ENCODE results near the gene RIOK3. TPM values are rescaled to one million over a fixed set of nuclear protein-coding genes. Genes with fewer than 3 reads are reported as not detected.
A peak's percentile ranks its signal among the peaks of the same experiment; 100 is the strongest.
"Not testable (repeated sequence)": the region's sequence is repeated elsewhere in the genome, so short reads cannot be mapped to it uniquely, and the experiment has no call there.

The RIOK3 gene
- polyA plus RNA-seq, 2 of the 4 experiments (the other 2 are of a cell fraction), result 25.3 to 43.3 TPM

- peak overlapping the region; percentile 42; the same call in 1 of the 3 replicates for H3K4me2 ChIP-seq
Observed at GRCh38 chr18:23487738-23488570, 34.9 kb downstream of the RIOK3 start.

GRCh38 chr18:23489586-23489985 is 36.5 kb downstream of the RIOK3 start:
- POLR2A ChIA-PET, ATAC-seq: not testable (repeated sequence)
- WGBS (ENCODE audit: missing lambda C conversion rate), result 89% methylated on average over 5 of the region's 5 CpGs

More at GRCh38 chr18:23487738-23488570, 34.9 kb downstream of the RIOK3 start:
- 65% methylated on average over 12 of the region's 14 CpGs for WGBS (ENCODE audit: missing lambda C conversion rate)
- DNase-seq (ENCODE audit: low read depth in 1 of 2, low spot score in 1 of 2), result no peak
- no peak for FAIRE-seq
- H3K9me3 ChIP-seq, result no peaks in the 10 kb centered on the region
- H3K27ac ChIP-seq, result no peak overlapping the region
- ATAC-seq, result peak; percentile 58 to 64; a peak in 2 of 6 replicates
- no peaks in the 10 kb centered on the region; the same call in 2 of the 3 replicates for H3K4me1 ChIP-seq
- ChIA-PET POLR2A (no interaction called here), CTCF (interaction anchor here (1.2 to 2.1 kb wide), 3 partner anchors 11 to 17 kb away, joined by 3 to 15 read pairs (median 4); no protein-coding TSS in a partner anchor)
- TF ChIP-seq HOXA7 (CRISPR knock-in tag; IDR thresholded peaks at IDR 0.05) (no peak), ESRRA (IDR thresholded peaks at IDR 0.05; ENCODE audit: borderline replicate concordance, low read length) (no peak)
- no peak overlapping the region for H3K4me3 ChIP-seq

GRCh38 chr18:23493654-23494053 is 40.6 kb downstream of the RIOK3 start:
- FAIRE-seq, result no peak
- ChIA-PET POLR2A (no interaction called here), CTCF (no interaction called here)

More at GRCh38 chr18:23489586-23489985, 36.5 kb downstream of the RIOK3 start:
- H3K27ac ChIP-seq; H3K9me3 ChIP-seq; CTCF ChIA-PET; DNase-seq (ENCODE audit: low read depth in 1 of 2, low spot score in 1 of 2); FAIRE-seq; H3K4me3 ChIP-seq; H3K4me2 ChIP-seq; H3K4me1 ChIP-seq: not testable (repeated sequence)

GRCh38 chr18:23494992-23495391 is 41.9 kb downstream of the RIOK3 start:
- 0 out of 3 replicates have a peak, but pooled peaks cover 3% of the 10 kb centered on the region for H3K4me1 ChIP-seq
- DNase-seq (ENCODE audit: low read depth in 1 of 2, low spot score in 1 of 2) (no peak), ATAC-seq (no peak), FAIRE-seq (no peak)
- H3K9me3 ChIP-seq, result no peaks in the 10 kb centered on the region
- WGBS (ENCODE audit: missing lambda C conversion rate), result 68% methylated on average over 1 of the region's 1 CpG
- ChIA-PET POLR2A (no interaction called here), CTCF (no interaction called here)
- no peak overlapping the region for H3K4me3 ChIP-seq
- H3K4me2 ChIP-seq, result no peak overlapping the region
- H3K27ac ChIP-seq, result no peak overlapping the region
- no peak for TF ChIP-seq HDAC2 (IDR thresholded peaks at IDR 0.05)
- no peak for TF ChIP-seq RNF2 (IDR thresholded peaks at IDR 0.05; ENCODE audit: borderline replicate concordance, low read depth)
- no peak for TF ChIP-seq RCOR1 (IDR thresholded peaks at IDR 0.05; ENCODE audit: low read depth, low read length)
- no peak for TF ChIP-seq FOSL2 (IDR thresholded peaks at IDR 0.05)
- no peak for TF ChIP-seq FOSL2 (CRISPR knock-in tag; IDR thresholded peaks at IDR 0.05)
- no peak for TF ChIP-seq POLR2A (IDR thresholded peaks at IDR 0.05; ENCODE audit: low read length)
- no peak for TF ChIP-seq HOXB13 (CRISPR knock-in tag; IDR thresholded peaks at IDR 0.05; ENCODE audit: low read depth)
- no peak for TF ChIP-seq BHLHE40 (IDR thresholded peaks at IDR 0.05; ENCODE audit: low read depth, low read length)
- TF ChIP-seq USF2 (IDR thresholded peaks at IDR 0.05), result no peak
- no peak for TF ChIP-seq ZFP36 (IDR thresholded peaks at IDR 0.05; ENCODE audit: borderline replicate concordance, partially characterized antibody)
- no peak for TF ChIP-seq BCL3 (IDR thresholded peaks at IDR 0.05)
- TF ChIP-seq HOXA7 (CRISPR knock-in tag; IDR thresholded peaks at IDR 0.05), result no peak
- no peak for TF ChIP-seq ZSCAN20 (CRISPR knock-in tag; IDR thresholded peaks at IDR 0.05)
- TF ChIP-seq FOXS1 (CRISPR knock-in tag; IDR thresholded peaks at IDR 0.05), result no peak
- TF ChIP-seq MAZ (IDR thresholded peaks at IDR 0.05; ENCODE audit: borderline replicate concordance, low read depth, low read length), result no peak
- no peak for TF ChIP-seq CEBPB (IDR thresholded peaks at IDR 0.05)

More at GRCh38 chr18:23493654-23494053, 40.6 kb downstream of the RIOK3 start:
- Histone ChIP-seq H3K4me2 (no peak overlapping the region), H3K4me3 (no peak overlapping the region), H3K4me1 (0 out of 3 replicates have a peak, but pooled peaks cover 3% of the 10 kb centered on the region), H3K27ac (no peak overlapping the region), H3K9me3 (no peaks in the 10 kb centered on the region)
- DNase-seq (ENCODE audit: low read depth in 1 of 2, low spot score in 1 of 2) (no peak), ATAC-seq (no peak)
- 53% methylated on average over 1 of the region's 1 CpG for WGBS (ENCODE audit: missing lambda C conversion rate)
- no peak for TF ChIP-seq CBX8 (IDR thresholded peaks at IDR 0.05)
- no peak for TF ChIP-seq HDAC2 (IDR thresholded peaks at IDR 0.05)
- TF ChIP-seq ZNF302 (CRISPR knock-in tag; IDR thresholded peaks at IDR 0.05), result no peak
- no peak for TF ChIP-seq RNF2 (IDR thresholded peaks at IDR 0.05; ENCODE audit: borderline replicate concordance, low read depth)
- no peak for TF ChIP-seq ZC3H11A (IDR thresholded peaks at IDR 0.05)
- no peak for TF ChIP-seq POLR2A (IDR thresholded peaks at IDR 0.05; ENCODE audit: low read length)
- no peak for TF ChIP-seq POLR2AphosphoS2 (conservative IDR thresholded peaks at IDR 0.05; ENCODE audit: low read length)
- no peak for TF ChIP-seq HMGXB4 (CRISPR knock-in tag; IDR thresholded peaks at IDR 0.05; ENCODE audit: borderline replicate concordance)
- no peak for TF ChIP-seq MAX (IDR thresholded peaks at IDR 0.05)
- TF ChIP-seq EHF (CRISPR knock-in tag; IDR thresholded peaks at IDR 0.05), result no peak
- TF ChIP-seq NFE2L2 (conservative IDR thresholded peaks at IDR 0.05; ENCODE audit: low read length), result no peak
- no peak for TF ChIP-seq BHLHE40 (IDR thresholded peaks at IDR 0.05; ENCODE audit: low read depth, low read length)
- TF ChIP-seq ESRRA (IDR thresholded peaks at IDR 0.05; ENCODE audit: borderline replicate concordance, low read length), result no peak
- no peak for TF ChIP-seq RCOR1 (IDR thresholded peaks at IDR 0.05; ENCODE audit: low read depth, low read length)
- TF ChIP-seq NPAS2 (CRISPR knock-in tag; IDR thresholded peaks at IDR 0.05; ENCODE audit: borderline replicate concordance), result no peak
- no peak for TF ChIP-seq SMC3 (IDR thresholded peaks at IDR 0.05)
- TF ChIP-seq MYC (IDR thresholded peaks at IDR 0.05; ENCODE audit: borderline replicate concordance, low read length), result no peak
- no peak for TF ChIP-seq TP53 (CRISPR knock-in tag; IDR thresholded peaks at IDR 0.05)
- TF ChIP-seq RFX5 (IDR thresholded peaks at IDR 0.05), result no peak
- no peak for TF ChIP-seq HOXB13 (CRISPR knock-in tag; IDR thresholded peaks at IDR 0.05; ENCODE audit: low read depth)

Measured in A549 (cell line).